ENCODE data around the gene STAU1.

The STAU1 gene

GRCh38 chr20:49165611-49166010, 22.5 kb downstream of the STAU1 start:
- no peak overlapping the region for H3K4me3 ChIP-seq (ENCODE audit: low read length in 2 of 2)
- H3K4ac ChIP-seq (ENCODE audit: low read length), result no peak overlapping the region
- H4K91ac ChIP-seq (ENCODE audit: low read depth, low read length, poor library complexity), result no peak overlapping the region
- no peaks in the 10 kb centered on the region for H3K27me3 ChIP-seq (ENCODE audit: control insufficient read depth in 3 of 3, insufficient read depth in 3 of 3, low read depth in 1 of 3, low read length in 3 of 3)
- H3K4me2 ChIP-seq (ENCODE audit: insufficient read depth, low read length, poor library complexity, severe bottlenecking), result no peak overlapping the region
- peaks cover 0 to 5% of the 10 kb centered on the region in 2 donors for H3K4me1 ChIP-seq (ENCODE audit: control insufficient read depth in 2 of 2, insufficient read depth in 1 of 2, low read depth in 1 of 2, low read length in 2 of 2)
- no peak overlapping the region for H2BK5ac ChIP-seq (ENCODE audit: low read length)
- H3K14ac ChIP-seq (ENCODE audit: low read length), result no peak overlapping the region
- DNase-seq (ENCODE audit: low spot score), result no peak
- no peak overlapping the region for H3K23ac ChIP-seq (ENCODE audit: low read depth, low read length, poor library complexity)
- H3K27ac ChIP-seq (replicated peaks; ENCODE audit: low read length), result no peak overlapping the region
- H4K8ac ChIP-seq (ENCODE audit: low read depth, low read length), result no peak overlapping the region
- peaks cover 5 to 58% of the 10 kb centered on the region in 2 donors for H3K36me3 ChIP-seq (replicated peaks in 1 of 2; ENCODE audit: control insufficient read depth in 2 of 2, insufficient read depth in 2 of 2, low read length in 2 of 2)
- WGBS, 2 donors (ENCODE audit: extremely low coverage in 2 of 2, insufficient read length in 2 of 2, insufficient replicate concordance in 1 of 2), result no CpG with 5 or more reads among the region's 5 CpGs
- H3K9me3 ChIP-seq (replicated peaks in 1 of 2; ENCODE audit: control insufficient read depth in 2 of 2, insufficient read depth in 1 of 2, low read depth in 1 of 2, low read length in 2 of 2), result no peaks in the 10 kb centered on the region
- H3K18ac ChIP-seq (ENCODE audit: low read length), result no peak overlapping the region
- H2BK120ac ChIP-seq (ENCODE audit: low read depth, low read length), result no peak overlapping the region
- no peak overlapping the region for H2AK5ac ChIP-seq (ENCODE audit: low read depth, low read length)
- H3K79me1 ChIP-seq (ENCODE audit: low read depth, low read length), result peaks cover 2% of the 10 kb centered on the region
- no peak overlapping the region for H2BK12ac ChIP-seq (ENCODE audit: low read length)
- H2AFZ ChIP-seq (ENCODE audit: low read length), result no peak overlapping the region
- no peak overlapping the region for H3K9ac ChIP-seq (ENCODE audit: low read depth, low read length, poor library complexity)
- no peak overlapping the region for H2BK15ac ChIP-seq (ENCODE audit: low read length)

GRCh38 chr20:49163696-49164095, 24.4 kb downstream of the STAU1 start:
- WGBS, 2 donors (ENCODE audit: extremely low coverage in 2 of 2, insufficient read length in 2 of 2, insufficient replicate concordance in 1 of 2), result no CpG with 5 or more reads among the region's 5 CpGs

GRCh38 chr20:49161428-49162152, 26.5 kb downstream of the STAU1 start:
- H2BK12ac ChIP-seq (ENCODE audit: low read length), result no peak overlapping the region
- no peak overlapping the region for H3K14ac ChIP-seq (ENCODE audit: low read length)
- DNase-seq (ENCODE audit: low spot score), result no peak
- H2BK15ac ChIP-seq (ENCODE audit: low read length), result no peak overlapping the region
- H3K27ac ChIP-seq (replicated peaks; ENCODE audit: low read length), result no peak overlapping the region
- WGBS, 2 donors (ENCODE audit: extremely low coverage in 2 of 2, insufficient read length in 2 of 2, insufficient replicate concordance in 1 of 2), result no CpG with 5 or more reads among the region's 6 CpGs
- H3K4me1 ChIP-seq (ENCODE audit: control insufficient read depth in 2 of 2, insufficient read depth in 1 of 2, low read depth in 1 of 2, low read length in 2 of 2), result no peaks in the 10 kb centered on the region
- no peak overlapping the region for H3K18ac ChIP-seq (ENCODE audit: low read length)
- no peak overlapping the region for H3K4ac ChIP-seq (ENCODE audit: low read length)
- H2AK5ac ChIP-seq (ENCODE audit: low read depth, low read length), result no peak overlapping the region
- no peak overlapping the region for H3K4me3 ChIP-seq (ENCODE audit: low read length in 2 of 2)
- H3K79me1 ChIP-seq (ENCODE audit: low read depth, low read length), result peaks cover 2% of the 10 kb centered on the region
- no peak overlapping the region for H4K8ac ChIP-seq (ENCODE audit: low read depth, low read length)
- no peaks in the 10 kb centered on the region for H3K27me3 ChIP-seq (ENCODE audit: control insufficient read depth in 3 of 3, insufficient read depth in 3 of 3, low read depth in 1 of 3, low read length in 3 of 3)
- H3K9me3 ChIP-seq (replicated peaks in 1 of 2; ENCODE audit: control insufficient read depth in 2 of 2, insufficient read depth in 1 of 2, low read depth in 1 of 2, low read length in 2 of 2), result no peaks in the 10 kb centered on the region
- H2BK5ac ChIP-seq (ENCODE audit: low read length), result no peak overlapping the region
- H3K9ac ChIP-seq (ENCODE audit: low read depth, low read length, poor library complexity), result no peak overlapping the region
- H2BK120ac ChIP-seq (ENCODE audit: low read depth, low read length), result no peak overlapping the region
- H2AFZ ChIP-seq (ENCODE audit: low read length), result no peak overlapping the region
- H3K36me3 ChIP-seq (replicated peaks in 1 of 2; ENCODE audit: control insufficient read depth in 2 of 2, insufficient read depth in 2 of 2, low read length in 2 of 2), result peaks cover 7 to 82% of the 10 kb centered on the region in 2 donors
- no peak overlapping the region for H4K91ac ChIP-seq (ENCODE audit: low read depth, low read length, poor library complexity)
- H3K4me2 ChIP-seq (ENCODE audit: insufficient read depth, low read length, poor library complexity, severe bottlenecking), result no peak overlapping the region
- H3K23ac ChIP-seq (ENCODE audit: low read depth, low read length, poor library complexity), result no peak overlapping the region

More at GRCh38 chr20:49163696-49164095, 24.4 kb downstream of the STAU1 start:
- H4K8ac ChIP-seq (ENCODE audit: low read depth, low read length), result no peak overlapping the region
- peaks cover 2% of the 10 kb centered on the region for H3K79me1 ChIP-seq (ENCODE audit: low read depth, low read length)
- H3K23ac ChIP-seq (ENCODE audit: low read depth, low read length, poor library complexity), result no peak overlapping the region
- H3K4me3 ChIP-seq (ENCODE audit: low read length in 2 of 2), result no peak overlapping the region
- H2BK15ac ChIP-seq (ENCODE audit: low read length), result no peak overlapping the region
- H3K36me3 ChIP-seq (replicated peaks in 1 of 2; ENCODE audit: control insufficient read depth in 2 of 2, insufficient read depth in 2 of 2, low read length in 2 of 2), result peaks cover 5 to 68% of the 10 kb centered on the region in 2 donors
- no peak overlapping the region for H4K91ac ChIP-seq (ENCODE audit: low read depth, low read length, poor library complexity)
- no peak overlapping the region for H3K14ac ChIP-seq (ENCODE audit: low read length)
- H2AK5ac ChIP-seq (ENCODE audit: low read depth, low read length), result no peak overlapping the region
- H2BK5ac ChIP-seq (ENCODE audit: low read length), result no peak overlapping the region
- no peak overlapping the region for H3K4ac ChIP-seq (ENCODE audit: low read length)
- no peak overlapping the region for H3K18ac ChIP-seq (ENCODE audit: low read length)
- peaks cover 0 to 5% of the 10 kb centered on the region in 2 donors for H3K4me1 ChIP-seq (ENCODE audit: control insufficient read depth in 2 of 2, insufficient read depth in 1 of 2, low read depth in 1 of 2, low read length in 2 of 2)
- no peaks in the 10 kb centered on the region for H3K27me3 ChIP-seq (ENCODE audit: control insufficient read depth in 3 of 3, insufficient read depth in 3 of 3, low read depth in 1 of 3, low read length in 3 of 3)
- H2AFZ ChIP-seq (ENCODE audit: low read length), result no peak overlapping the region
- H3K9me3 ChIP-seq (replicated peaks in 1 of 2; ENCODE audit: control insufficient read depth in 2 of 2, insufficient read depth in 1 of 2, low read depth in 1 of 2, low read length in 2 of 2), result no peaks in the 10 kb centered on the region
- no peak overlapping the region for H2BK12ac ChIP-seq (ENCODE audit: low read length)
- no peak overlapping the region for H3K4me2 ChIP-seq (ENCODE audit: insufficient read depth, low read length, poor library complexity, severe bottlenecking)
- no peak overlapping the region for H3K9ac ChIP-seq (ENCODE audit: low read depth, low read length, poor library complexity)
- no peak overlapping the region for H3K27ac ChIP-seq (replicated peaks; ENCODE audit: low read length)
- H2BK120ac ChIP-seq (ENCODE audit: low read depth, low read length), result no peak overlapping the region
- DNase-seq (ENCODE audit: low spot score), result no peak

GRCh38 chr20:49160057-49160929, 27.8 kb downstream of the STAU1 start:
- no peak overlapping the region for H3K4me2 ChIP-seq (ENCODE audit: insufficient read depth, low read length, poor library complexity, severe bottlenecking)
- peaks cover 4 to 73% of the 10 kb centered on the region in 2 donors for H3K36me3 ChIP-seq (replicated peaks in 1 of 2; ENCODE audit: control insufficient read depth in 2 of 2, insufficient read depth in 2 of 2, low read length in 2 of 2)
- no peak overlapping the region for H2BK12ac ChIP-seq (ENCODE audit: low read length)
- H3K27ac ChIP-seq (replicated peaks; ENCODE audit: low read length), result no peak overlapping the region
- no peak overlapping the region for H3K4me3 ChIP-seq (ENCODE audit: low read length in 2 of 2)
- H3K23ac ChIP-seq (ENCODE audit: low read depth, low read length, poor library complexity), result no peak overlapping the region
- H2BK5ac ChIP-seq (ENCODE audit: low read length), result no peak overlapping the region
- no peak overlapping the region for H3K9ac ChIP-seq (ENCODE audit: low read depth, low read length, poor library complexity)
- H3K4ac ChIP-seq (ENCODE audit: low read length), result no peak overlapping the region
- DNase-seq (ENCODE audit: low spot score), result no peak
- H3K9me3 ChIP-seq (replicated peaks in 1 of 2; ENCODE audit: control insufficient read depth in 2 of 2, insufficient read depth in 1 of 2, low read depth in 1 of 2, low read length in 2 of 2), result no peaks in the 10 kb centered on the region
- H3K18ac ChIP-seq (ENCODE audit: low read length), result no peak overlapping the region
- peaks cover under 1% of the 10 kb centered on the region for H3K79me1 ChIP-seq (ENCODE audit: low read depth, low read length)
- no peaks in the 10 kb centered on the region for H3K4me1 ChIP-seq (ENCODE audit: control insufficient read depth in 2 of 2, insufficient read depth in 1 of 2, low read depth in 1 of 2, low read length in 2 of 2)
- no peak overlapping the region for H4K91ac ChIP-seq (ENCODE audit: low read depth, low read length, poor library complexity)
- H2AFZ ChIP-seq (ENCODE audit: low read length), result no peak overlapping the region
- no peaks in the 10 kb centered on the region for H3K27me3 ChIP-seq (ENCODE audit: control insufficient read depth in 3 of 3, insufficient read depth in 3 of 3, low read depth in 1 of 3, low read length in 3 of 3)
- no peak overlapping the region for H4K8ac ChIP-seq (ENCODE audit: low read depth, low read length)
- H2BK120ac ChIP-seq (ENCODE audit: low read depth, low read length), result no peak overlapping the region
- no peak overlapping the region for H2BK15ac ChIP-seq (ENCODE audit: low read length)
- no peak overlapping the region for H3K14ac ChIP-seq (ENCODE audit: low read length)
- H2AK5ac ChIP-seq (ENCODE audit: low read depth, low read length), result no peak overlapping the region
- WGBS, 2 donors (ENCODE audit: extremely low coverage in 2 of 2, insufficient read length in 2 of 2, insufficient replicate concordance in 1 of 2), result no CpG with 5 or more reads among the region's 9 CpGs
